Hair follicular keratinocyte (primary cell): ENCODE data around the gene CACNA2D3. TPM values are rescaled to one million over a fixed set of nuclear protein-coding genes. Genes with fewer than 3 reads are reported as not detected.

Experiments
- total RNA-seq: library from RNA; depleted of rRNA; stranded (reverse); fragments of >200 nt; gene quantifications from 2 replicates; pipeline ENCODE4 v1.2.3, GENCODE V29; 2015

CACNA2D3 gene
- total RNA-seq, result not detected in 2 replicates

GRCh38 chr3:54122324-54123002, at the start of gene CACNA2D3:
Gene CACNA2D3 (plus strand): TSS chr3:54122552.

DNA sequence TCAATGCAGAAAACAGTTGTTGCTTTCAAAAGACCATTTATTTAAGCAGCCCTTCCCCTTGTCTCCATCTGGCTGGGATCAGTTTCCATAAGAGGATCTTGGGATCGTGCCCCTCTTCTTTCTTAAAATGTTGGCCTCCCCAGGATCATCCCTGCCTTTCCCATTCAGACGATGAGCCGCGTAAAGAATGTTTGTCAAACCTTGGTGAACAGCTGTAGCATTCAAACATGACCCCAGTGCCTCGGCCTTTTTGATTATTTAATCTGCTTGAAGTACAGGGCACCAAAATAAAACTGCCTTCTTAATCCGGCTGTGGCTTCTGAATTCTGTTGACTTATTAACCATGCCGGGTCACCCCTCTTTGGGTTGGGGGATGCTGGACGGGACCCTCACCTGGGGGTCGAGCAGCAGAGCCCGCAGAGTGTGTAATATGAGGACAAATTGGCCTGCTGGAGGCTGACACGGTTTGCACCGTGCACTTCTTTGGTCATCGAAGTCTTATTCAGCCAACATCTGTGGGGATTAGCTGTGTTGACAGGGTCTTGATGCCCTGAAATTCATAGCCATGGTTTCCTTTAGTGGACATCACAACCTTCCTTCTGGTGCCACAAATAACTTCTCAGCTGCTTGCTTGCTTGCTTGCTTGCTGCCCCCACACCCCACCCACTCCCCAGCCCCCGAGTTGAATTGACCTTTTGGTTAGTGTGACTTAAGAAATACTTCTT, 805.9 kb downstream of the CACNA2D3 start, which contains the start of gene LRTM1:
Gene LRTM1, minus strand, starts transcription at position 14 of the 725 bp plus-strand sequence. CDS start 148 bp downstream, outside the sequence.

Other genes starting within 250 kb of the CACNA2D3 start
- 15.9 and 20.4 TPM in 2 replicates for gene ACTR8, start 240.4 kb upstream of the CACNA2D3 start, total RNA-seq
- 42.0 and 56.8 TPM in 2 replicates for gene SELENOK, start 230.7 kb upstream of the CACNA2D3 start, total RNA-seq